Type B pancreatic cell (in vitro differentiated cells): ENCODE results near the gene MFAP2. TPM values are rescaled to one million over a fixed set of nuclear protein-coding genes. Genes with fewer than 3 reads are reported as not detected.
A peak's percentile ranks its signal among the peaks of the same experiment; 100 is the strongest.

Experiments used
- DNase-seq: peaks from one replicate; pipeline ENCODE4 v3.0.0; 2021; ENCODE audit warnings: mixed read lengths; ENCODE audit not compliant: unreplicated experiment; ENCODE audit errors: extremely low spot score
- H3K27ac Mint-ChIP-seq: 2 replicates; pipeline ENCODE4 v1.8.0; 2021; ENCODE audit warnings: mild to moderate bottlenecking, mixed read lengths
- H3K27me3 Mint-ChIP-seq: 2 replicates; pipeline ENCODE4 v1.8.0; 2021; ENCODE audit warnings: mixed read lengths
- H3K36me3 Mint-ChIP-seq: 2 replicates; pipeline ENCODE4 v1.8.0; 2021; ENCODE audit warnings: mixed read lengths
- H3K4me1 Mint-ChIP-seq: one replicate; pipeline ENCODE4 v1.8.0; 2021; ENCODE audit warnings: mixed read lengths; ENCODE audit not compliant: unreplicated experiment
- H3K4me3 Mint-ChIP-seq: 2 replicates; pipeline ENCODE4 v1.8.0; 2021; ENCODE audit warnings: mild to moderate bottlenecking, mixed read lengths
- H3K9me3 Mint-ChIP-seq: 2 replicates; pipeline ENCODE4 v1.8.0; 2021; ENCODE audit warnings: mixed read lengths
- total RNA-seq: library from RNA; stranded (reverse); gene quantifications from 2 replicates; pipeline ENCODE4 v1.2.1, GENCODE V29; 2021; ENCODE audit warnings: low replicate concordance
- TF ChIP-seq, protein P1 (sequence below): fragments of 200-600 bp; sonication (generic); conservative IDR thresholded peaks from 2 replicates; pipeline ENCODE4 v1.5.0; 2021; ENCODE audit warnings: antibody characterized with exemption, mild to moderate bottlenecking

Gene MFAP2
- total RNA-seq, 1 donor from 2014 or later = 158 TPM

DNA sequence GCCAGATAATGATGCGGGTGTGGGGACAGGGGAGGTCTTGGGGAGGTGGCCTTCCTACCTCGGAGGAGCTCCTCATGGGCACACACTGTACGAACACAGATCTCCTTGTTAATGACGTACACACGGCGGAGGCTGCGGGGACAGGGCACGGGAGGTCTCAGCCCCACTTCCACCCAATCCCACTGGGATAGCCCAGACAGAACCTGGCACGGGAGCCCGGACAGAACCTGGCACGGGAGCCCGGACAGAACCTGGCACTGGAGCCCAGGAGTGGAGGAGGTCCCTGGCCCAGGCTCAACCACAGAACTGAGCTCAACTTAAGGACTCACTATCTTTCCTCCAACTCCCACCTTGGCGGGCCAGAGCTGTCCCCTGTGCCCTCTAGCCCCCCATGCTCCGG, 5.2 kb downstream of the MFAP2 start:
- TF ChIP-seq, protein P1, sequence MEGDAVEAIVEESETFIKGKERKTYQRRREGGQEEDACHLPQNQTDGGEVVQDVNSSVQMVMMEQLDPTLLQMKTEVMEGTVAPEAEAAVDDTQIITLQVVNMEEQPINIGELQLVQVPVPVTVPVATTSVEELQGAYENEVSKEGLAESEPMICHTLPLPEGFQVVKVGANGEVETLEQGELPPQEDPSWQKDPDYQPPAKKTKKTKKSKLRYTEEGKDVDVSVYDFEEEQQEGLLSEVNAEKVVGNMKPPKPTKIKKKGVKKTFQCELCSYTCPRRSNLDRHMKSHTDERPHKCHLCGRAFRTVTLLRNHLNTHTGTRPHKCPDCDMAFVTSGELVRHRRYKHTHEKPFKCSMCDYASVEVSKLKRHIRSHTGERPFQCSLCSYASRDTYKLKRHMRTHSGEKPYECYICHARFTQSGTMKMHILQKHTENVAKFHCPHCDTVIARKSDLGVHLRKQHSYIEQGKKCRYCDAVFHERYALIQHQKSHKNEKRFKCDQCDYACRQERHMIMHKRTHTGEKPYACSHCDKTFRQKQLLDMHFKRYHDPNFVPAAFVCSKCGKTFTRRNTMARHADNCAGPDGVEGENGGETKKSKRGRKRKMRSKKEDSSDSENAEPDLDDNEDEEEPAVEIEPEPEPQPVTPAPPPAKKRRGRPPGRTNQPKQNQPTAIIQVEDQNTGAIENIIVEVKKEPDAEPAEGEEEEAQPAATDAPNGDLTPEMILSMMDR = no peak
- Mint-ChIP-seq H3K4me1 (peaks cover 26% of the 10 kb centered on the region), H3K27me3 (no peaks in the 10 kb centered on the region), H3K27ac (no peak overlapping the region), H3K36me3 (no peaks in the 10 kb centered on the region), H3K9me3 (no peaks in the 10 kb centered on the region), H3K4me3 (no peak overlapping the region)
- no peak for DNase-seq

DNA sequence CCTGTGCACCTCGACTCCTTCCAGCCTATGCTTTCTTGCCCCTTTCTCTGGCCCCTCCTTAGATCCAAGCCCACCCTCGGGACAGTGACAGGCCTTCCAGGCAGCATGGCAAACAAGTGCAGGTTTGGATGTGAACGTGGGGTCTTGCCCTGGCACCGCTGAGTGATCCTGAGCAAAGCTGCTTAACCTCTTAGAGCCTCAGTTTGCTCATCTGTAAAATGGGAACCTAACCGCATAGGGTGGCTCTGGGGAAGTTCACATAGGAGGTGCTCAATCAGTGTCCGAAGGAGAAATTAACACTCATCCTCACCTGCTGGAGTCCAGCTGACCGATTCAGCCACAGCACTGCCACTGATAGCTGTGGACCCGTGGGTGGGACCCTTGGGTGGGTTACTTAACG, 7.2 kb downstream of the MFAP2 start:
- no peaks in the 10 kb centered on the region for H3K36me3 Mint-ChIP-seq
- TF ChIP-seq, protein P1 = no peak
- H3K27me3 Mint-ChIP-seq = no peaks in the 10 kb centered on the region
- H3K27ac Mint-ChIP-seq = no peak overlapping the region
- peaks cover 26% of the 10 kb centered on the region for H3K4me1 Mint-ChIP-seq
- no peak overlapping the region for H3K4me3 Mint-ChIP-seq
- DNase-seq = no peak
- no peaks in the 10 kb centered on the region for H3K9me3 Mint-ChIP-seq

DNA sequence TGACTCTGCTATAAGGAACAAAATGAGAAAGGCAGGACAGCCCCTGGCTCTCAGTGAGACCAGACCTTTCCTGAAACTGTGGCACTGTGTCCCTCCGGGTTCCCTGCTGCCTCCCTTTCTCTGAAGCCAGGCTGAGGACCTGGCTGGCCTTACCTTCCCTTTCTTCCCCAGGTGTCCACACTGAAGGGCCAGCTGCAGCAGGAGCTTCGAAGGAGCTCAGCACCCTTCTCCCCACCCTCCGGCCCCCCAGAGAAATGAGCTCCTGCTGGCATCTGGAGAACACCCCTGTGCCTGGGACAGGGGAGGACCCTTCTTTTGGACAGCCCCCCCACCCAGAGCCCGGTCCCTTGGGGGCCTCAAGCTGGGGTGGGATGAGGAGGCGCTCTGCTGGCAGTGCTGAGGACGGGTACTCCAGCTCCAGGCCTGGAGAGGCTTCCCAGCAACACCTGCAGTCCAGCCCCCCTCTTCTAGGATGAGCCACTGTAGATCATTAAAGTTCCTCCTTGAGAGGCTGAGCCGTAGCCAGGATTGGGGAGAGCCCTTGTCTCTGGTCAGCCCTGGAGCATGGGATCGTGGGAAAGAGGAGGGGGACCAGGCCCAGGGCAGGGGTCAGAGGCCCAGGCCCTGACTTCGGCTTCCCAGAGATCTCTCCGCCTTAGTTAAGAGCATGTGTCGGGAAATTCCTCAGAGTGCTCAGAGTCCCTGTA, 8.1 kb downstream of the MFAP2 start:
- H3K9me3 Mint-ChIP-seq = no peaks in the 10 kb centered on the region
- H3K4me3 Mint-ChIP-seq = no peak overlapping the region
- DNase-seq = no peak
- TF ChIP-seq, protein P1 = no peak
- H3K36me3 Mint-ChIP-seq = no peaks in the 10 kb centered on the region
- peaks cover 21% of the 10 kb centered on the region for H3K4me1 Mint-ChIP-seq
- H3K27me3 Mint-ChIP-seq = no peaks in the 10 kb centered on the region
- H3K27ac Mint-ChIP-seq = peak overlapping the region; percentile 43

DNA sequence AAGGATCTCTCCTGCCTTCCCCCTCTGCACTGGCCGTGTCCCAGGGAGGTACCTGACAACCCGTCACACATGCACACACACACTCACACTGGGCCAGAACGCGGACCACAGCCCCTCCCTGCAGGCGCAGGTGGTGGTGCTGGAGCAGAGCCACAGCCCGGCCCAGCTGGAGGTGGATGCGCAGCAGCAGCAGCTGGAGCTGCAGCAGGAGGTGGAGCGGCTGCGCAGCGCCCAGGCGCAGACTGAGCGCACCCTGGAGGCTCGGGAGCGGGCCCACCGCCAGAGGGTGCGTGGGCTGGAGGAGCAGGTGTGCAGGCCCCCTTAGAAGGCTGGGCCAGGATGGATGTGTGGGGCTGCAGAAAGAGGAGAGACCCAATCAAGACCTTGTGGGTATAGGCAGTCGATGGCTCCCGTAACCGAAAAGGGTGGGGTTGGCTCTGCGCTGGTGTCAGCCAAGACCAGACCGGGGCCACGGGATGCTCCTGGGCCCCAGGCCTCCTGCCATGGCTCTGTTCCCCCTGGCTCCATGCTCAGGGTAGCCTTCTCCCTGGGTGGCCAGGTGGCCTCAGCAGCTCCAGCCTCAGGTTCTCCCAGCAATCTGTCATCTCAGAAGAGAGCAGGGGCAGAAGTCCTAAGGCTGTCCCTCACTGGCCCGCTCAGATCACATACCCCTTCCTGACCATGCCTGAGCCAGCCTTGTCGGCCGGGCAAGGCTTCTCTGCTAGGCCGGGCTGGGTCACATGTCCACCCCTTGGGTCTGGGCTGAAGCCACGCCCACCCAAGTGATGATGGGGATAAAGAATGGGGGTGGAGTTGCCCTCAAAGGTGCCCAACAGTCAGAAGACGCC, 8.9 kb downstream of the MFAP2 start:
- no peak for DNase-seq
- Mint-ChIP-seq H3K27ac (no peak overlapping the region), H3K4me1 (peaks cover 18% of the 10 kb centered on the region), H3K27me3 (no peaks in the 10 kb centered on the region), H3K36me3 (no peaks in the 10 kb centered on the region), H3K9me3 (no peaks in the 10 kb centered on the region), H3K4me3 (no peak overlapping the region)
- TF ChIP-seq, protein P1 = no peak

DNA sequence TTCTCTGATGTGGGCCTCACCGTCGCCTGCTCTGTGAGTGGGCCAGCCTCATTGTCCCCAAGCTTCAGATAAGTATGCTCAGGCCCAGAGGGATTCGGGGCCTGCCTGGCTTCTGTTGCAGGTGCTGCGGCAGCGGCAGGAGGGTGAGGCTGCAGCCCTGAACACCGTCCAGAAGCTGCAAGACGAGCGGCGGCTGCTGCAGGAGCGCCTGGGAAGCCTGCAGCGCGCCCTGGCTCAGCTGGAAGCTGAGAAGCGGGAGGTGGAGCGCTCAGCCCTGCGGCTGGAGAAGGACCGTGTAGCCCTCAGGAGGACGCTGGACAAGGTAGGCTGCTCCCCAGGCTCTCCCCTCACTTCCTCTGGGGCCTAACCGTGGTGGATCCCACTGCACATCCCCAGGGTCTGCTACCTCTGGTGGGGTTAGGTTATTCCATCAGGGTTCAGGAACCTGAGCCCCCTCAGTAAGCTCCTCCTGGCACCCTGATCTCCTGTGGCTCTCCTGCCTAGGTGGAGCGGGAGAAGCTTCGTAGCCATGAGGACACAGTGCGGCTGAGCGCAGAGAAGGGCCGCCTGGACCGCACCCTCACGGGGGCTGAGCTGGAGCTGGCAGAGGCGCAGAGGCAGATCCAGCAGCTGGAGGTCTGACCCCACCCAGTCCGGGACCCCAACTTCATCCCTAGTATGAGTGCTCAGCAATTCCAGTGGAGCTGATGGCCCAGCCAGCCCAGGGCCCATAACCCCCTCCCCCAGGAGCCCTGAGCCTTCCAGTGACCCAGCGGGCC, 10.1 kb downstream of the MFAP2 start:
- no peak for DNase-seq
- H3K27me3 Mint-ChIP-seq = no peaks in the 10 kb centered on the region
- peaks cover 2% of the 10 kb centered on the region for H3K36me3 Mint-ChIP-seq
- peak overlapping the region; percentile 4 for H3K27ac Mint-ChIP-seq
- peaks cover 11% of the 10 kb centered on the region for H3K4me1 Mint-ChIP-seq
- no peak overlapping the region for H3K4me3 Mint-ChIP-seq
- TF ChIP-seq, protein P1 = no peak
- H3K9me3 Mint-ChIP-seq = no peaks in the 10 kb centered on the region
